Lower leg skin (tissue), 3 donors: Measurements from ENCODE around the gene GALNT18.

Experiments
- POLR2A ChIP-seq, 2 donors: fragments of 450-650 bp; IDR thresholded peaks; one replicate each; pipeline ENCODE4 v1.6.1; 2016 to 2017; ENCODE audit warnings: antibody characterized with exemption in 2 of 2, mild to moderate bottlenecking in 1 of 2, moderate library complexity in 1 of 2
- TF ChIP-seq, protein P1 (sequence below), 3 donors: fragments of 450-650 bp; IDR thresholded peaks; one replicate each; pipeline ENCODE4 v1.5.1; 2016; ENCODE audit warnings: antibody characterized with exemption in 3 of 3, mild to moderate bottlenecking in 3 of 3, moderate library complexity in 2 of 3

DNA sequence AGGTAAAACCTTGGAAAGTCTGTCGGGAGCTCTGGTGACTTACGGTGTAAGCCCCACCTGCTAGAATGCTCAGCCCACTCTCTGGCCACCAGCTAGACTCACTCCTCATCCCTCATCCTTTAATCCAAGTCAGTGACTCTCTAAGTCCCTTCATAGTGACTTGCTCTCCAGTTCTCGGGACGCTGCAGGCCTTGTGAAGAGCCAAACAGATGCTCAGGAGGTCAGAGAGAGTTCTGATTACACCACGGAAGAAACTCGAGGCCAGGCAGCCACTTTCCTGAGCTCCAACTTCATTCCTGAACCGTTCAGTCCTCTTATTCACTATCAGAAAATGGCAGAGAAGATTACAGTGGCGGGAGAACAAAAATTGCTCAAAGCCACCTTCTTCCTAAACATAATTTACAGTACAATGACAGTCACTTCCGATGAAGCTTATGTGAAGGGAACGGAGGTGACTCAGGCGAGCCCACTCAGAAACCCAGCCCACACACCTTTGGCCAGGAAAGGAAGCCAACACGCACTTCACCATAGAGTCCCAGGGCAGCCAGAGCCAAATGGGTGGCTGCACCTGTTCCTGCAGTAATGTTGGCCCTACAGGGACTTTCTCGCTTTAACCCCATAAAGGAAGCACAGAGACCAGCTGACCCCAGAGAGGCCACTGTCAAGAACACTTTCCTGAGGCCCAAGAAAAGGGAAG, 100.4 kb downstream of the GALNT18 start:
- TF ChIP-seq, protein P1, sequence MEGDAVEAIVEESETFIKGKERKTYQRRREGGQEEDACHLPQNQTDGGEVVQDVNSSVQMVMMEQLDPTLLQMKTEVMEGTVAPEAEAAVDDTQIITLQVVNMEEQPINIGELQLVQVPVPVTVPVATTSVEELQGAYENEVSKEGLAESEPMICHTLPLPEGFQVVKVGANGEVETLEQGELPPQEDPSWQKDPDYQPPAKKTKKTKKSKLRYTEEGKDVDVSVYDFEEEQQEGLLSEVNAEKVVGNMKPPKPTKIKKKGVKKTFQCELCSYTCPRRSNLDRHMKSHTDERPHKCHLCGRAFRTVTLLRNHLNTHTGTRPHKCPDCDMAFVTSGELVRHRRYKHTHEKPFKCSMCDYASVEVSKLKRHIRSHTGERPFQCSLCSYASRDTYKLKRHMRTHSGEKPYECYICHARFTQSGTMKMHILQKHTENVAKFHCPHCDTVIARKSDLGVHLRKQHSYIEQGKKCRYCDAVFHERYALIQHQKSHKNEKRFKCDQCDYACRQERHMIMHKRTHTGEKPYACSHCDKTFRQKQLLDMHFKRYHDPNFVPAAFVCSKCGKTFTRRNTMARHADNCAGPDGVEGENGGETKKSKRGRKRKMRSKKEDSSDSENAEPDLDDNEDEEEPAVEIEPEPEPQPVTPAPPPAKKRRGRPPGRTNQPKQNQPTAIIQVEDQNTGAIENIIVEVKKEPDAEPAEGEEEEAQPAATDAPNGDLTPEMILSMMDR (IDR thresholded peaks at IDR 0.05), result no peak
- no peak for TF ChIP-seq POLR2A (IDR thresholded peaks at IDR 0.05)
